ENCODE results near the gene CHST8.

Gene CHST8

DNA sequence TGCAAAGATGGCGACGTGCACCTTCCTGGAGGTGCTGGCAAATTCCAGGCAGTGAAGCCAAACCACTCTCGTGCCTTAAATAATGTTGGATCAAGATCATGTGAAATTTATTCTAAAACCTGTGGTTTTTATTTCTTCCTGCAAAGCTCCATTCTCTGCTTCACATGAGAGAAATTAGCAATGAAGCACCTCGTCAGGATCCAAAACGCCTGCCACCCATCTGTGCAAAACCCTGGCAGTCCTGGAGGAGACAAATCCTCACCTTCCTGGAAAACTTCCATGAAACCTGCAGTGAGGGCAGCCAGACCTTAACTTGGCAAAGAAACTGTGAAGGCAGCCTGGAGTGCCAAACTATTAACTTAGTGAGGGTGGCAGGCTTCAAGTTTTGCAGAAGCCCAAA is 47.6 kb downstream of the CHST8 start:
- TF ChIP-seq FOXM1 (IDR thresholded peaks at IDR 0.05; ENCODE audit: borderline replicate concordance, low read depth) (no peak), ZBTB7A (IDR thresholded peaks at IDR 0.05; ENCODE audit: low read depth) (no peak), TCF12 (IDR thresholded peaks at IDR 0.05; ENCODE audit: low read depth) (no peak), TAF1 (IDR thresholded peaks at IDR 0.05; ENCODE audit: low read depth) (no peak), NFIC (IDR thresholded peaks at IDR 0.05) (no peak), CEBPB (IDR thresholded peaks at IDR 0.05) (no peak), EP300 (IDR thresholded peaks at IDR 0.05; ENCODE audit: borderline replicate concordance) (no peak), CREB1 (IDR thresholded peaks at IDR 0.05; ENCODE audit: low read depth) (no peak), YY1 (IDR thresholded peaks at IDR 0.05; ENCODE audit: low read depth) (no peak), EGR1 (IDR thresholded peaks at IDR 0.05) (no peak)
- TF ChIP-seq, protein P1, sequence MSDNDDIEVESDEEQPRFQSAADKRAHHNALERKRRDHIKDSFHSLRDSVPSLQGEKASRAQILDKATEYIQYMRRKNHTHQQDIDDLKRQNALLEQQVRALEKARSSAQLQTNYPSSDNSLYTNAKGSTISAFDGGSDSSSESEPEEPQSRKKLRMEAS (IDR thresholded peaks at IDR 0.05), result no peak
- TF ChIP-seq, protein P2, sequence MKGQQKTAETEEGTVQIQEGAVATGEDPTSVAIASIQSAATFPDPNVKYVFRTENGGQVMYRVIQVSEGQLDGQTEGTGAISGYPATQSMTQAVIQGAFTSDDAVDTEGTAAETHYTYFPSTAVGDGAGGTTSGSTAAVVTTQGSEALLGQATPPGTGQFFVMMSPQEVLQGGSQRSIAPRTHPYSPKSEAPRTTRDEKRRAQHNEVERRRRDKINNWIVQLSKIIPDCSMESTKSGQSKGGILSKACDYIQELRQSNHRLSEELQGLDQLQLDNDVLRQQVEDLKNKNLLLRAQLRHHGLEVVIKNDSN (IDR thresholded peaks at IDR 0.05), result no peak
- TF ChIP-seq, protein P3, sequence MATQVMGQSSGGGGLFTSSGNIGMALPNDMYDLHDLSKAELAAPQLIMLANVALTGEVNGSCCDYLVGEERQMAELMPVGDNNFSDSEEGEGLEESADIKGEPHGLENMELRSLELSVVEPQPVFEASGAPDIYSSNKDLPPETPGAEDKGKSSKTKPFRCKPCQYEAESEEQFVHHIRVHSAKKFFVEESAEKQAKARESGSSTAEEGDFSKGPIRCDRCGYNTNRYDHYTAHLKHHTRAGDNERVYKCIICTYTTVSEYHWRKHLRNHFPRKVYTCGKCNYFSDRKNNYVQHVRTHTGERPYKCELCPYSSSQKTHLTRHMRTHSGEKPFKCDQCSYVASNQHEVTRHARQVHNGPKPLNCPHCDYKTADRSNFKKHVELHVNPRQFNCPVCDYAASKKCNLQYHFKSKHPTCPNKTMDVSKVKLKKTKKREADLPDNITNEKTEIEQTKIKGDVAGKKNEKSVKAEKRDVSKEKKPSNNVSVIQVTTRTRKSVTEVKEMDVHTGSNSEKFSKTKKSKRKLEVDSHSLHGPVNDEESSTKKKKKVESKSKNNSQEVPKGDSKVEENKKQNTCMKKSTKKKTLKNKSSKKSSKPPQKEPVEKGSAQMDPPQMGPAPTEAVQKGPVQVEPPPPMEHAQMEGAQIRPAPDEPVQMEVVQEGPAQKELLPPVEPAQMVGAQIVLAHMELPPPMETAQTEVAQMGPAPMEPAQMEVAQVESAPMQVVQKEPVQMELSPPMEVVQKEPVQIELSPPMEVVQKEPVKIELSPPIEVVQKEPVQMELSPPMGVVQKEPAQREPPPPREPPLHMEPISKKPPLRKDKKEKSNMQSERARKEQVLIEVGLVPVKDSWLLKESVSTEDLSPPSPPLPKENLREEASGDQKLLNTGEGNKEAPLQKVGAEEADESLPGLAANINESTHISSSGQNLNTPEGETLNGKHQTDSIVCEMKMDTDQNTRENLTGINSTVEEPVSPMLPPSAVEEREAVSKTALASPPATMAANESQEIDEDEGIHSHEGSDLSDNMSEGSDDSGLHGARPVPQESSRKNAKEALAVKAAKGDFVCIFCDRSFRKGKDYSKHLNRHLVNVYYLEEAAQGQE (IDR thresholded peaks at IDR 0.05; ENCODE audit: low read depth), result no peak

DNA sequence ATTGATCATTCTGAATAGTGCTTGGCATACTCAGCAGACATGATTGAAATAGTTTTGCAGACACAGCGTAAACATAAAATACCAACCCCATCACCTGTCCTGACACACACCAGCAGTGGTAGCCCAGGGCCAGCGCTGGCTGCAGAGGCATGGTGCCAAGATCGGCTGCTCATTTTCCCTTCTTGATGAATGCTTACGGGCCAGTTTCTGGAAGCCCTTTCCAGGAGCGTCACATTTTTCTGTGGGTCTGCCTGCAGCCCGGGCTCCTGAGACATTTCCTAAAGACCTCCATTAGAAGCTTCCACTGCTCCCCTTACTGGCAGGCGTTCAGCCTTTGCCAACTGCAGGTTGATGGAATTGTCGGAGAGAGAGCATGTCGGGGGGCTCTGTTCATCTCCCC is 48.6 kb downstream of the CHST8 start:
- no peak for TF ChIP-seq ZBTB7A (IDR thresholded peaks at IDR 0.05; ENCODE audit: low read depth)
- TF ChIP-seq, protein P2 (IDR thresholded peaks at IDR 0.05), result no peak
- no peak for TF ChIP-seq YY1 (IDR thresholded peaks at IDR 0.05; ENCODE audit: low read depth)
- TF ChIP-seq, protein P1 (IDR thresholded peaks at IDR 0.05), result no peak
- TF ChIP-seq TAF1 (IDR thresholded peaks at IDR 0.05; ENCODE audit: low read depth), result no peak

DNA sequence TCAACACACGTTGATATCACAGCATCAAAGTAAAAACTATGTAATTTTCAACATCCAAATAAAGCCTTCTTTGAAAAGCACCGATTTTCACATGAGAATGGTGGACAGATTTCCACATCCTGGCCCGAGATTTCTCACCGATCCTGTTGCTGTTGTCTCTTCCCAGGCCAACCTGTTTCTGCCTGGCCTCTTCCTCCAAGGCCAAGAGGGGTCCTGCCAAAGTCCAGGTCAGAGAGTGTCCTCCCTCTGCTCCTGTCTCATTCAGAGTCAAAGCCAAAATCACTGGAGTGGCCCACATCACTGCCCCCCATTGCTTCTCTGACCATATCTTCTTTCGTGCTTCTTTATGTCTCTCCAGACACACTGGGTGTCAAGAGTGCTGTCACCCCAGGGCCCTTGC is 49.5 kb downstream of the CHST8 start:
- TF ChIP-seq, protein P3 (IDR thresholded peaks at IDR 0.05; ENCODE audit: low read depth), result no peak

DNA sequence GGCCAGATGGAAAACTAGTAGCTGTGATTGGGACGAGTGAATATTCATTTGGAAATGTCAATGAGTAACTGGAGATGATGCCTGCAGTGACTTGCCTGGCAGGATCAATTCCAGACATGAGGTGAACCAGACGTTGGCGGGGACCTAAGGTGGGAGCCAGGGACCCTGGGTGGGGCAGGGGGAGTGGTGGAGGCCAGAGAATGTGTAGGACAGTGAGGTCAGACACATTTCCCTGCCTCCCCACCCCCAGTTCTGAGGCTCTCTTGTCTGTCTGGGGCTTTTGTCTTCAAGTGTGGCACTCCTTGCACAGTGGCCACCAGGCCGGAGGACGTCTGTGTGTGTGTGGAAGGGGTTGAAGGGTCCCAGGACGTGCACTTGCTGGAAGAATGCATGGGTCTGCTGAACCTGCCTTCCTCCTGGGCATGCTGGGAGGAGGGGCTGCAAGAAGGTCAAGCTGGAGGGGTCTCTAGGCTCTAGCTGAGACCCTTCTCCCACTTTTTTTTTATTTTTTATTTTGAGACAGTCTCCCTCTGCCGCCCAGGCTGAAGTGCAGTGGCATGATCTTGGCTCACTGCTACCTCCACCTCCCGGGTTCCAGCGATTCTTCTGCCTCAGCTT is 51.6 kb downstream of the CHST8 start:
- TF ChIP-seq EGR1 (IDR thresholded peaks at IDR 0.05) (no peak), CEBPB (IDR thresholded peaks at IDR 0.05) (no peak), ZBTB7A (IDR thresholded peaks at IDR 0.05; ENCODE audit: low read depth) (no peak), TAF1 (IDR thresholded peaks at IDR 0.05; ENCODE audit: low read depth) (no peak), NFIC (IDR thresholded peaks at IDR 0.05) (no peak), EP300 (IDR thresholded peaks at IDR 0.05; ENCODE audit: borderline replicate concordance) (no peak), CREB1 (IDR thresholded peaks at IDR 0.05; ENCODE audit: low read depth) (no peak), FOXM1 (IDR thresholded peaks at IDR 0.05; ENCODE audit: borderline replicate concordance, low read depth) (no peak), RAD21 (IDR thresholded peaks at IDR 0.05; ENCODE audit: low read depth) (no peak)
- TF ChIP-seq, protein P3 (IDR thresholded peaks at IDR 0.05; ENCODE audit: low read depth), result no peak
- TF ChIP-seq, protein P2 (IDR thresholded peaks at IDR 0.05), result no peak
- TF ChIP-seq, protein P1 (IDR thresholded peaks at IDR 0.05), result no peak
